HepG2 (cell line): ENCODE measurements around the gene USP7. TPM values are rescaled to one million over a fixed set of nuclear protein-coding genes. Genes with fewer than 3 reads are reported as not detected.

Experiments
- AHR ChIP-seq: IDR thresholded peaks from 2 replicates; pipeline ENCODE4 v1.6.1; 2018; ENCODE audit warnings: missing genetic modification reagents, missing compliant biosample characterization
- IRF9 ChIP-seq: sonication (generic); formaldehyde crosslinking; IDR thresholded peaks from 2 replicates; pipeline ENCODE4 v1.8.0; 2022; ENCODE audit warnings: missing genetic modification reagents, mild to moderate bottlenecking, borderline replicate concordance
- MED8 ChIP-seq: sonication (generic); formaldehyde crosslinking; IDR thresholded peaks from 2 replicates; pipeline ENCODE4 v1.8.1; 2023; ENCODE audit warnings: mild to moderate bottlenecking, missing genetic modification reagents; ENCODE audit not compliant: insufficient replicate concordance
- NCOA5 ChIP-seq: sonication (generic); formaldehyde crosslinking; IDR thresholded peaks from 2 replicates; pipeline ENCODE4 v1.4.0; 2020; ENCODE audit warnings: missing genetic modification reagents
- NFE2 ChIP-seq: sonication (generic); formaldehyde crosslinking; IDR thresholded peaks from 2 replicates; pipeline ENCODE4 v1.4.0; 2020; ENCODE audit warnings: missing genetic modification reagents
- POLR2AphosphoS5 ChIP-seq: IDR thresholded peaks from 2 replicates; pipeline ENCODE4 v1.6.1; 2012; ENCODE audit warnings: low read depth, low read length
- PPARG ChIP-seq: conservative IDR thresholded peaks from 2 replicates; pipeline ENCODE4 v1.6.1; 2016; ENCODE audit warnings: missing biosample characterization, missing genetic modification reagents
- REPIN1 ChIP-seq: sonication (generic); formaldehyde crosslinking; IDR thresholded peaks from 2 replicates; pipeline ENCODE4 v1.8.0; 2022; ENCODE audit warnings: missing genetic modification reagents, low read depth, mild to moderate bottlenecking, borderline replicate concordance
- RFX3 ChIP-seq: IDR thresholded peaks from 2 replicates; pipeline ENCODE4 v1.6.1; 2016; ENCODE audit warnings: missing biosample characterization, missing genetic modification reagents
- SMAD9 ChIP-seq: sonication (generic); formaldehyde crosslinking; IDR thresholded peaks from 2 replicates; pipeline ENCODE4 v1.5.1; 2020; ENCODE audit warnings: mild to moderate bottlenecking, missing genetic modification reagents
- SNAI1 ChIP-seq: sonication (generic); formaldehyde crosslinking; IDR thresholded peaks from 2 replicates; pipeline ENCODE4 v1.5.0; 2020; ENCODE audit warnings: mild to moderate bottlenecking, missing genetic modification reagents, borderline replicate concordance
- TFDP2 ChIP-seq: sonication (generic); formaldehyde crosslinking; IDR thresholded peaks from 2 replicates; pipeline ENCODE4 v1.4.0; 2020; ENCODE audit warnings: missing genetic modification reagents
- ZNF251 ChIP-seq: sonication (generic); formaldehyde crosslinking; IDR thresholded peaks from 2 replicates; pipeline ENCODE4 v1.9.0; 2021; ENCODE audit warnings: mild to moderate bottlenecking, missing genetic modification reagents
- ZNF414 ChIP-seq: sonication (generic); formaldehyde crosslinking; IDR thresholded peaks from 2 replicates; pipeline ENCODE4 v1.5.0; 2020; ENCODE audit warnings: missing genetic modification reagents
- ZNF556 ChIP-seq: sonication (generic); formaldehyde crosslinking; IDR thresholded peaks from 2 replicates; pipeline ENCODE4 v1.4.0; 2020; ENCODE audit warnings: mild to moderate bottlenecking, missing genetic modification reagents, borderline replicate concordance
- ZNF646 ChIP-seq: sonication (generic); formaldehyde crosslinking; IDR thresholded peaks from 2 replicates; pipeline ENCODE4 v1.9.0; 2021; ENCODE audit warnings: mild to moderate bottlenecking, missing genetic modification reagents
- ZNF678 ChIP-seq: sonication (generic); formaldehyde crosslinking; IDR thresholded peaks from 2 replicates; pipeline ENCODE4 v1.4.0; 2020; ENCODE audit warnings: mild to moderate bottlenecking, missing genetic modification reagents
- ZNF749 ChIP-seq: sonication (generic); formaldehyde crosslinking; IDR thresholded peaks from 2 replicates; pipeline ENCODE4 v1.8.0; 2022; ENCODE audit warnings: mild to moderate bottlenecking, missing genetic modification reagents, moderate library complexity, borderline replicate concordance
- ZSCAN12 ChIP-seq: sonication (generic); formaldehyde crosslinking; IDR thresholded peaks from 2 replicates; pipeline ENCODE4 v1.9.0; 2021; ENCODE audit warnings: mild to moderate bottlenecking, missing genetic modification reagents
- polyA plus RNA-seq, 8 experiments: library from polyadenylated mRNA; depleted of rRNA in 3 of 8; stranded (reverse) in 7 of 8; unstranded in 1 of 8; fragments of >200 nt; fragmentation: Illumina TruSeq in 4 of 8; extraction: Trizol in 4 of 8; gene quantifications; 2 replicates each; pipeline versions ENCODE4 v1.2.1 to v1.2.3, GENCODE V29; 2011 to 2016; ENCODE audit warnings: low read depth in 4 of 8, missing spikeins in 1 of 8, mixed read lengths in 1 of 8; ENCODE audit not compliant: insufficient read depth in 1 of 8
- total RNA-seq, 5 experiments: library from RNA; depleted of rRNA; stranded (reverse); fragments of >200 nt; fragmentation: Illumina TruSeq; extraction: Trizol; gene quantifications; 2 replicates each; pipeline ENCODE4 v1.2.3, GENCODE V29; 2016; ENCODE audit warnings: low read depth in 1 of 5

The USP7 gene
- total and polyA plus RNA-seq, 2 of the 13 experiments (the other 11 are each of a cell fraction or from before 2014, with no cell fraction given): 52.5 to 173 TPM

- TF ChIP-seq ZNF749 (CRISPR knock-in tag) (peak; percentile 84; the same call in 1 of the 2 replicates), IRF9 (CRISPR knock-in tag) (peak; percentile 77; the same call in 1 of the 2 replicates), ZSCAN12 (0 out of 2 replicates have a peak, but pooled peaks have one; percentile 17), ZNF251 (CRISPR knock-in tag) (no peak), AHR (CRISPR knock-in tag) (no peak), TFDP2 (peak; percentile 96), REPIN1 (CRISPR knock-in tag) (peak; percentile 95), ZNF556 (CRISPR knock-in tag) (peak; percentile 68; the same call in 1 of the 2 replicates), RFX3 (CRISPR knock-in tag) (no peak), MED8 (CRISPR knock-in tag) (peak; percentile 26), ZNF646 (CRISPR knock-in tag) (no peak), ZNF414 (peak; percentile 95; the same call in 1 of the 2 replicates), POLR2AphosphoS5 (no peak; the same call in 1 of the 2 replicates), ZNF678 (no peak), SNAI1 (0 out of 2 replicates have a peak, but pooled peaks have one; percentile 38), NCOA5 (CRISPR knock-in tag) (peak; percentile 59; the same call in 1 of the 2 replicates), SMAD9 (CRISPR knock-in tag) (peak; percentile 78; the same call in 1 of the 2 replicates), NFE2 (no peak), PPARG (peak; percentile 61; the same call in 1 of the 2 replicates)
Observed at GRCh38 chr16:8859913-8860881, 103.5 kb downstream of the USP7 start (continued).
